HEK293 (cell line): ENCODE data around the gene TNS4.

Source experiments
- CTCF ChIA-PET: fragments of 350-600 bp; formaldehyde crosslinking; extraction: SDS; loops from one replicate; lab custom pipeline; 2021; ENCODE audit warnings: antibody characterized with exemption; lab: Yijun Ruan, JAX
- POLR2A ChIA-PET: fragments of 300-600 bp; formaldehyde crosslinking; extraction: SDS; loops from one replicate; lab custom pipeline; 2020; ENCODE audit warnings: antibody characterized with exemption, inconsistent platforms; lab: Yijun Ruan, JAX
- H3K27ac ChIP-seq: fragments of 200-500 bp; sonication (Bioruptor generic); 2 replicates; pipeline ENCODE4 v1.5.1; 2014; ENCODE audit warnings: low read depth, low read length, control low read depth, inconsistent platforms; ENCODE audit errors: extremely low read depth
- H3K36me3 ChIP-seq, 2 experiments: fragments of 200-500 bp in 1 of 2; sonication (Bioruptor generic) in 1 of 2; 1 replicate in 1 of 2; 2 replicates in 1 of 2; pipeline ENCODE4 v1.5.1; 2014 to 2017; ENCODE audit warnings: inconsistent platforms in 2 of 2, low read length in 2 of 2; ENCODE audit not compliant: control insufficient read depth in 2 of 2, insufficient read depth in 1 of 2
- H3K4me1 ChIP-seq: fragments of 200-500 bp; sonication (Bioruptor generic); 2 replicates; pipeline ENCODE4 v1.5.1; 2014; ENCODE audit warnings: mild to moderate bottlenecking, low read length, inconsistent platforms; ENCODE audit not compliant: control insufficient read depth, insufficient read depth
- H3K4me3 ChIP-seq: 2 replicates; pipeline ENCODE4 v1.5.1; 2011; ENCODE audit warnings: low read depth, mild to moderate bottlenecking, control low read depth, low read length, moderate library complexity
- H3K9me3 ChIP-seq: fragments of 200-500 bp; sonication (Bioruptor generic); 2 replicates; pipeline ENCODE4 v1.5.1; 2014; ENCODE audit warnings: low read depth, low read length, inconsistent platforms; ENCODE audit not compliant: control insufficient read depth, insufficient read depth
- BCL11A ChIP-seq: fragments of 450-650 bp; formaldehyde crosslinking; IDR thresholded peaks from 2 replicates; pipeline ENCODE4 v1.5.1; 2016; ENCODE audit warnings: low read depth, missing biosample characterization, missing genetic modification characterization
- ZBTB7A ChIP-seq: fragments of 450-650 bp; formaldehyde crosslinking; IDR thresholded peaks from 2 replicates; pipeline ENCODE4 v1.5.1; 2016; ENCODE audit warnings: low read depth, missing biosample characterization, missing genetic modification characterization
- ZNF121 ChIP-seq: fragments of 450-650 bp; formaldehyde crosslinking; IDR thresholded peaks from 2 replicates; pipeline ENCODE4 v1.5.1; 2016; ENCODE audit warnings: missing biosample characterization, missing genetic modification characterization
- ZNF133 ChIP-seq: fragments of 450-650 bp; formaldehyde crosslinking; IDR thresholded peaks from 2 replicates; pipeline ENCODE4 v1.5.1; 2016; ENCODE audit warnings: missing biosample characterization, missing genetic modification characterization
- ZNF266 ChIP-seq: fragments of 450-650 bp; formaldehyde crosslinking; IDR thresholded peaks from 2 replicates; pipeline ENCODE4 v1.5.1; 2016; ENCODE audit warnings: missing biosample characterization, missing genetic modification characterization, low read depth
- ZNF292 ChIP-seq: fragments of 450-650 bp; formaldehyde crosslinking; IDR thresholded peaks from 2 replicates; pipeline ENCODE4 v1.5.1; 2016; ENCODE audit warnings: low read depth, missing biosample characterization, missing genetic modification characterization, borderline replicate concordance
- ZNF354C ChIP-seq: fragments of 450-650 bp; formaldehyde crosslinking; IDR thresholded peaks from 2 replicates; pipeline ENCODE4 v1.5.1; 2016; ENCODE audit warnings: missing biosample characterization, missing genetic modification characterization, low read depth, borderline replicate concordance
- ZNF514 ChIP-seq: fragments of 450-650 bp; formaldehyde crosslinking; IDR thresholded peaks from 2 replicates; pipeline ENCODE4 v1.5.1; 2016; ENCODE audit warnings: missing biosample characterization, missing genetic modification characterization
- ZNF600 ChIP-seq: fragments of 450-650 bp; formaldehyde crosslinking; IDR thresholded peaks from 2 replicates; pipeline ENCODE4 v1.5.1; 2016; ENCODE audit warnings: missing biosample characterization, missing genetic modification characterization
- ZNF660 ChIP-seq: fragments of 450-650 bp; IDR thresholded peaks from 2 replicates; pipeline ENCODE4 v1.5.1; 2018; ENCODE audit warnings: missing biosample characterization, mild to moderate bottlenecking, missing genetic modification characterization
- ZNF768 ChIP-seq: fragments of 450-650 bp; formaldehyde crosslinking; IDR thresholded peaks from 2 replicates; pipeline ENCODE4 v1.5.1; 2018; ENCODE audit warnings: missing biosample characterization, mild to moderate bottlenecking, missing genetic modification characterization
- ZNF830 ChIP-seq: fragments of 450-650 bp; IDR thresholded peaks from 2 replicates; pipeline ENCODE4 v1.5.0; 2018; ENCODE audit warnings: missing biosample characterization, missing genetic modification characterization, low read depth, mild to moderate bottlenecking, moderate library complexity
- TF ChIP-seq, protein P1 (sequence below): fragments of 450-650 bp; formaldehyde crosslinking; IDR thresholded peaks from 2 replicates; pipeline ENCODE4 v1.5.1; 2016; ENCODE audit warnings: missing biosample characterization, missing genetic modification characterization
- TF ChIP-seq, protein P2 (sequence below): fragments of 450-650 bp; formaldehyde crosslinking; IDR thresholded peaks from 2 replicates; pipeline ENCODE4 v1.5.1; 2016; ENCODE audit warnings: missing biosample characterization, missing genetic modification characterization

Gene TNS4

DNA sequence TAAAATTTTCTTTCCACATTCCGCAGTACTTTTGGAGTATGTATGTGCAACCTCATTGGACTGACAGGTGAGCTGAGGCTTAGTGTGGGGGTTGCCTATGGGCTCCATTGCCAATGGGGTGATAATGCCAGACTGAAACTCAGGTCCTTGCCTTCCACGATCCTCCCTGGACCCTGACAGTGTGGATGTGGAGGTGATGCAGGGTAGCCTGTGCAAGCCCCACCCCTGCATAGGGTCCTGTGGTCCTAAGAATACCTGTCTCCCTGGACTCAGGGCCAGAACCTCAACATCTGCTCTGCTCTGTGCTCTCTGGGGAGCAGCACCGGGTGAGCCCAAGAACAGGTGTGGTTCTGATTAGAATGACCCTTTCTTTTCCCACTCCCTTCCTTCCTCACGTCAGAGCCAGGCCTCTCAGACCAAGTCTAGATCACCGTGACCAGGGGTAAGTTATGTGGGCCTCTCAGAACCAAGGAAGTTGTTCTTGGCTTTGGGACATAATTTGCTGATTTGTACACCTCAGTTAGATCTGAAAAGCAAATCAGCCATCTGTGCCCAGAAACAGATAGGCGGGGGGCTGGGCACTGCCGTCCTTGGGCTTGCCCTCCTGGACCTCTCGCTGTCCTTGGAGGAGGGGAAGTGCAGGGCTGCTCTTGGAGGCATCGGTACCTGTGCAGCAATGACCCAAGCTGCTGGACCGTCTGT, 8.4 kb upstream of the TNS4 start (continued):
- TF ChIP-seq, protein P1, sequence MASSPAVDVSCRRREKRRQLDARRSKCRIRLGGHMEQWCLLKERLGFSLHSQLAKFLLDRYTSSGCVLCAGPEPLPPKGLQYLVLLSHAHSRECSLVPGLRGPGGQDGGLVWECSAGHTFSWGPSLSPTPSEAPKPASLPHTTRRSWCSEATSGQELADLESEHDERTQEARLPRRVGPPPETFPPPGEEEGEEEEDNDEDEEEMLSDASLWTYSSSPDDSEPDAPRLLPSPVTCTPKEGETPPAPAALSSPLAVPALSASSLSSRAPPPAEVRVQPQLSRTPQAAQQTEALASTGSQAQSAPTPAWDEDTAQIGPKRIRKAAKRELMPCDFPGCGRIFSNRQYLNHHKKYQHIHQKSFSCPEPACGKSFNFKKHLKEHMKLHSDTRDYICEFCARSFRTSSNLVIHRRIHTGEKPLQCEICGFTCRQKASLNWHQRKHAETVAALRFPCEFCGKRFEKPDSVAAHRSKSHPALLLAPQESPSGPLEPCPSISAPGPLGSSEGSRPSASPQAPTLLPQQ (tag by site-specific recombination), result no peak

DNA sequence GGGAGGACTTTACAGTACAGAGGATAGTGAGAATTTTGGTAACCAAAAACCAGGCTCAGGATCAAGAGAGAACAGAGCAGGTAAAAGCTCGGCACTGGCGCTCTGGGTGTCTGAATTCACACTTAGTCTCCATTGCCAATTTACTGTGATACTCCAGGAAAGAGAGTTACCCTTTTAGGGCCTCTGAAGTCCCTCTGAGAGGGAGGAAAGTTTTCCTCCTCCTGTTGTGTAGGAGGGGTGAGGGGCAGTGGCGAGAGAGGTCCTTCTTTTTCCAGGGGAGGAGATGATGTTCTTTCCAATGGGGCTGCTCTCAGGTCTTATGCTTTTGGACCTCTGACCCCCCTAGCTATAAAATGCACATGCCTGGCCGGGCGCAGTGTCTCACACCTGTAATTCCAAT, 5.4 kb upstream of the TNS4 start:
- H3K4me1 ChIP-seq, result 0 out of 2 replicates have a peak, but pooled peaks cover 4% of the 10 kb centered on the region
- ChIA-PET CTCF (interaction anchor here (0.7 to 1.5 kb wide), 4 partner anchors 25 to 53 kb away, joined by 3 to 5 read pairs (median 4); no protein-coding TSS in a partner anchor), POLR2A (no interaction called here)
- H3K27ac ChIP-seq, result no peak overlapping the region
- H3K36me3 ChIP-seq, result no peaks in the 10 kb centered on the region
- TF ChIP-seq, protein P2, sequence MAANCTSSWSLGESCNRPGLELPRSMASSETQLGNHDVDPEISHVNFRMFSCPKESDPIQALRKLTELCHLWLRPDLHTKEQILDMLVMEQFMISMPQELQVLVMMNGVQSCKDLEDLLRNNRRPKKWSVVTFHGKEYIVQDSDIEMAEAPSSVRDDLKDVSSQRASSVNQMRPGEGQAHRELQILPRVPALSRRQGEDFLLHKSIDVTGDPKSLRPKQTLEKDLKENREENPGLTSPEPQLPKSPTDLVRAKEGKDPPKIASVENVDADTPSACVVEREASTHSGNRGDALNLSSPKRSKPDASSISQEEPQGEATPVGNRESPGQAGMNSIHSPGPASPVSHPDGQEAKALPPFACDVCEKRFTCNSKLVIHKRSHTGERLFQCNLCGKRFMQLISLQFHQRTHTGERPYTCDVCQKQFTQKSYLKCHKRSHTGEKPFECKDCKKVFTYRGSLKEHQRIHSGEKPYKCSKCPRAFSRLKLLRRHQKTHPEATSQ, result no peak
- no peak for TF ChIP-seq ZNF514
- H3K9me3 ChIP-seq, result no peaks in the 10 kb centered on the region
- no peak overlapping the region for H3K4me3 ChIP-seq

DNA sequence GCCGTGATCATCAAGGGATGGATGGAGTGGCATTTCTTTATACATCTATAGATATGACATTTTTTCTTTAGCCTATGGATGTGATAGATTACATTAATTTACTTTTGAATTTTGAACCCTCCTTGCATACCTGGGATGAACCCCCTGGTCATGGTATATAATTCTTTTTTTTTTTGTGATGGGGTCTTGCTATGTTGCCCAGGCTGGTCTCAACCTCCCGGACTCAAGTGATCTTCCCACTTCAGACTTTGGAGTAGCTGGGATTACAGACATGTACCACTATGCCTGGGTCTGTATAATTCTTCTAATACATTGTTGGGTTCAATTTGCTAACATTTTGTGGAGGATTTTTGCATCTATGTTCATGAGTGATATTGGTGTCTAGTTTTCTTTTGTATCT, 1.7 kb upstream of the TNS4 start:
- CTCF ChIA-PET, result interaction anchor here (0.7 kb wide), 1 partner anchor 85 kb away, joined by 4 read pairs; no protein-coding TSS in a partner anchor
- TF ChIP-seq ZNF133 (no peak), ZNF354C (tag by site-specific recombination) (no peak), ZNF121 (tag by site-specific recombination) (peak; percentile 85)
- POLR2A ChIA-PET, result no interaction called here

DNA sequence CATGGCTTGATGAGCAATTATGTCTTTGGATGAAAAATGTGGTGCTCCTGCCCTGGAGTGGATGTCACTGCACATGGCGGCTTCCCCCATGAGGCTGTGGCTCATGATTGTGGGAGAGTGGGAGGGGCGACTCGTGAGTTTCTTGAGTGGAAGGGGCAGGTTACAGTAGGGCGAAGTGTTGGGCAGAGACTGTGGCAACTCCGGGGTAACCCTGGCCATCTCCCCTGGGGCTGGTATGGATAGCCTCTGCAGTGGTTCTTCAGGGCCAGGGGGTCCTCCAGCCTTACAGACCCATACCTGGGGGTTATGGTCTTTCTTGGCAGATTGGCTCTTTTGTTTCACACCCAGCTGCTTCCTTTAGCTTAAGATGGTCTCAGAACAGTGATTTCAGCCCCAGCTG, 1.3 kb upstream of the TNS4 start:
- TF ChIP-seq ZNF266 (no peak), BCL11A (tag by site-specific recombination) (no peak), ZNF292 (tag by site-specific recombination) (no peak), ZNF660 (tag by site-specific recombination) (no peak), ZNF830 (tag by site-specific recombination) (no peak), ZNF768 (tag by site-specific recombination) (no peak), ZBTB7A (no peak), ZNF600 (tag by site-specific recombination) (no peak)
- CTCF ChIA-PET, result interaction anchor here (0.5 to 2.2 kb wide), 5 partner anchors 8 to 181 kb away, joined by 3 to 14 read pairs (median 3); no protein-coding TSS in a partner anchor
- no peak overlapping the region for H3K4me3 ChIP-seq

More for the DNA sequence above, 1.7 kb upstream of the TNS4 start:
- Histone ChIP-seq H3K4me1 (no peaks in the 10 kb centered on the region; the same call in 1 of the 2 replicates), H3K36me3 (no peaks in the 10 kb centered on the region), H3K27ac (no peak overlapping the region), H3K9me3 (no peaks in the 10 kb centered on the region), H3K4me3 (no peak overlapping the region)

More for the DNA sequence above, 1.3 kb upstream of the TNS4 start:
- H3K27ac ChIP-seq, result no peak overlapping the region
- POLR2A ChIA-PET, result interaction anchor here (0.9 kb wide), 1 partner anchor 9 kb away, joined by 3 read pairs; no protein-coding TSS in a partner anchor
- H3K4me1 ChIP-seq, result no peaks in the 10 kb centered on the region; the same call in 1 of the 2 replicates
- no peaks in the 10 kb centered on the region for H3K9me3 ChIP-seq
- no peaks in the 10 kb centered on the region for H3K36me3 ChIP-seq
